ENCODE data around the gene USB1. TPM values are rescaled to one million over a fixed set of nuclear protein-coding genes. Genes with fewer than 3 reads are reported as not detected.

Gene USB1
- total RNA-seq, 1 donor from 2014 or later, result 100.0 TPM

- Mint-ChIP-seq H3K4me1 (ENCODE audit: low read depth, unreplicated experiment) (peaks cover 18% of the 10 kb centered on the region), H3K27ac (ENCODE audit: unreplicated experiment) (no peak overlapping the region), H3K27me3 (ENCODE audit: low read depth, unreplicated experiment) (no peaks in the 10 kb centered on the region), H3K36me3 (ENCODE audit: low read depth, unreplicated experiment) (peaks cover 16% of the 10 kb centered on the region), H3K9me3 (ENCODE audit: unreplicated experiment) (no peaks in the 10 kb centered on the region), H3K4me3 (ENCODE audit: unreplicated experiment) (no peak overlapping the region)
- FAIRE-seq (no peak), DNase-seq (ENCODE audit: low read depth) (no peak)
- no peaks in the 10 kb centered on the region for H3K27me3 ChIP-seq (ENCODE audit: insufficient read depth, low read length)
- H3K9me3 ChIP-seq (ENCODE audit: insufficient read depth, low read depth, low read length), result no peaks in the 10 kb centered on the region
- no peak overlapping the region for H3K9ac ChIP-seq (ENCODE audit: low read length)
- H3K4me3 ChIP-seq (ENCODE audit: insufficient read depth, low read depth, low read length), result no peak overlapping the region
- H2AFZ ChIP-seq (ENCODE audit: low read depth, low read length), result no peak overlapping the region
- H3K36me3 ChIP-seq (ENCODE audit: insufficient read depth, low read length), result peaks cover 2% of the 10 kb centered on the region
- no peak overlapping the region for H3K4me2 ChIP-seq (ENCODE audit: low read length)
- TF ChIP-seq, protein P1, sequence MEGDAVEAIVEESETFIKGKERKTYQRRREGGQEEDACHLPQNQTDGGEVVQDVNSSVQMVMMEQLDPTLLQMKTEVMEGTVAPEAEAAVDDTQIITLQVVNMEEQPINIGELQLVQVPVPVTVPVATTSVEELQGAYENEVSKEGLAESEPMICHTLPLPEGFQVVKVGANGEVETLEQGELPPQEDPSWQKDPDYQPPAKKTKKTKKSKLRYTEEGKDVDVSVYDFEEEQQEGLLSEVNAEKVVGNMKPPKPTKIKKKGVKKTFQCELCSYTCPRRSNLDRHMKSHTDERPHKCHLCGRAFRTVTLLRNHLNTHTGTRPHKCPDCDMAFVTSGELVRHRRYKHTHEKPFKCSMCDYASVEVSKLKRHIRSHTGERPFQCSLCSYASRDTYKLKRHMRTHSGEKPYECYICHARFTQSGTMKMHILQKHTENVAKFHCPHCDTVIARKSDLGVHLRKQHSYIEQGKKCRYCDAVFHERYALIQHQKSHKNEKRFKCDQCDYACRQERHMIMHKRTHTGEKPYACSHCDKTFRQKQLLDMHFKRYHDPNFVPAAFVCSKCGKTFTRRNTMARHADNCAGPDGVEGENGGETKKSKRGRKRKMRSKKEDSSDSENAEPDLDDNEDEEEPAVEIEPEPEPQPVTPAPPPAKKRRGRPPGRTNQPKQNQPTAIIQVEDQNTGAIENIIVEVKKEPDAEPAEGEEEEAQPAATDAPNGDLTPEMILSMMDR (IDR thresholded peaks at IDR 0.05; ENCODE audit: insufficient read depth, low read depth, low read length), result no peak
- TF ChIP-seq EZH2 (IDR thresholded peaks at IDR 0.05; ENCODE audit: insufficient read depth, low read length), result no peak
- peaks cover 18% of the 10 kb centered on the region for H3K79me2 ChIP-seq (ENCODE audit: insufficient read depth, low read length)
- H3K4me1 ChIP-seq (ENCODE audit: insufficient read depth, low read length), result peaks cover 22% of the 10 kb centered on the region
- H3K27ac ChIP-seq (ENCODE audit: low read depth, low read length), result no peak overlapping the region
- peaks cover 31% of the 10 kb centered on the region for H4K20me1 ChIP-seq (ENCODE audit: insufficient read depth, low read length)
Measured at GRCh38 chr16:57996406-57997175, 4.6 kb upstream of the USB1 start.

- H3K27me3 ChIP-seq (ENCODE audit: insufficient read depth, low read length), result no peaks in the 10 kb centered on the region
- Mint-ChIP-seq H3K36me3 (ENCODE audit: low read depth, unreplicated experiment) (peaks cover 16% of the 10 kb centered on the region), H3K27me3 (ENCODE audit: low read depth, unreplicated experiment) (no peaks in the 10 kb centered on the region), H3K4me3 (ENCODE audit: unreplicated experiment) (no peak overlapping the region), H3K9me3 (ENCODE audit: unreplicated experiment) (no peaks in the 10 kb centered on the region), H3K4me1 (ENCODE audit: low read depth, unreplicated experiment) (peaks cover 23% of the 10 kb centered on the region), H3K27ac (ENCODE audit: unreplicated experiment) (no peak overlapping the region)
- H3K79me2 ChIP-seq (ENCODE audit: insufficient read depth, low read length), result peaks cover 24% of the 10 kb centered on the region
- no peak overlapping the region for H2AFZ ChIP-seq (ENCODE audit: low read depth, low read length)
- no peak overlapping the region for H3K4me3 ChIP-seq (ENCODE audit: insufficient read depth, low read depth, low read length)
- H4K20me1 ChIP-seq (ENCODE audit: insufficient read depth, low read length), result peaks cover 34% of the 10 kb centered on the region
- FAIRE-seq, result no peak
- peaks cover 2% of the 10 kb centered on the region for H3K36me3 ChIP-seq (ENCODE audit: insufficient read depth, low read length)
- no peaks in the 10 kb centered on the region for H3K9me3 ChIP-seq (ENCODE audit: insufficient read depth, low read depth, low read length)
- H3K27ac ChIP-seq (ENCODE audit: low read depth, low read length), result no peak overlapping the region
- no peak for TF ChIP-seq EZH2 (IDR thresholded peaks at IDR 0.05; ENCODE audit: insufficient read depth, low read length)
- TF ChIP-seq, protein P1 (IDR thresholded peaks at IDR 0.05; ENCODE audit: insufficient read depth, low read depth, low read length), result no peak
- DNase-seq (ENCODE audit: low read depth), result no peak
- no peak overlapping the region for H3K9ac ChIP-seq (ENCODE audit: low read length)
- H3K4me1 ChIP-seq (ENCODE audit: insufficient read depth, low read length), result peaks cover 26% of the 10 kb centered on the region
- no peak overlapping the region for H3K4me2 ChIP-seq (ENCODE audit: low read length)
Measured at GRCh38 chr16:57997176-57997527, 4.1 kb upstream of the USB1 start.

All from astrocyte (in vitro differentiated cells and primary cell).